OCI-LY7 (cell line): ENCODE results near the gene CALY.
"Not testable (repeated sequence)": the region's sequence is repeated elsewhere in the genome, so short reads cannot be mapped to it uniquely, and the experiment has no call there.

Experiments
- CTCF ChIP-seq: fragments of 200-600 bp; sonication (generic); conservative IDR thresholded peaks from 2 replicates; pipeline ENCODE4 v1.5.1; 2014; ENCODE audit warnings: mild to moderate bottlenecking, antibody characterized with exemption, low read length, moderate library complexity, mixed read lengths
- EZH2phosphoT487 ChIP-seq: fragments of 200-600 bp; sonication (generic); IDR thresholded peaks from 2 replicates; pipeline ENCODE4 v1.6.1; 2018; ENCODE audit warnings: low read depth, borderline replicate concordance, mild to moderate bottlenecking, mixed run types, antibody characterized with exemption, low read length, moderate library complexity, mixed read lengths

DNA sequence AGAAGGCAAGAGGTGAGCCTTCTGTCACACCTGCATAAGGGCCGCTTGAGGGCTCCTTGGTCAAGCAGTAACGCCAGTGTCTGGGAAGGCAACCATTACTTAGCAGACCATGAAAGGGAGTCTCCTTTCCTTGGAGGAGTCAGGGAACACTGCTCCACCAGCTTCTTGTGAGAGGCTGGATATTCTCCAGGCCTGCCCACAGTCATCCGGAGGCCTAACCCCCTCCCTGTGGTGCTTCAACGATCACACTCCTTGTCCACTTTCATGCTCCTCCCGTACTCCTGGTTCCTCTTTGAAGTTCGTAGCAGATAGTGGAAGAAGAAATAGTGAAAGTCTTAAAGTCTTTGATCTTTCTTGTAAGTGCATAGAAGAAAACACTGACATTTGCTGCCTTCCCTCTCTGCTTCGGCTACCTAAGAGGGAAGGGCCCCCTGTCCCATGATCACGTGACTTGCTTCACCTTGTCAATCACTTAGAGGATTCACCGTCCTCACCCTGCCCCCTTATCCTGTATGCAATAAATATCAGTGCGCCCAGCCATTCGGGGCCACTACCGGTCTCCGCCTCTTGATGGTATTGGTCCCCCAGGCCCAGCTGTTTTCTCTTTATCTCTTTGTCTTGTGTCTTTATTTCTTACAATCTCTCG, 14.5 kb downstream of the CALY start:
- TF ChIP-seq CTCF, EZH2phosphoT487: not testable (repeated sequence)
